ENCODE measurements around the gene TNFRSF6B.

- TF ChIP-seq ELF4 (IDR thresholded peaks at IDR 0.05) (no peak), FOXK2 (IDR thresholded peaks at IDR 0.05) (no peak), BHLHE40 (IDR thresholded peaks at IDR 0.05; ENCODE audit: borderline replicate concordance) (no peak), ZNF384 (IDR thresholded peaks at IDR 0.05) (no peak), SUZ12 (IDR thresholded peaks at IDR 0.05) (no peak), SP1 (IDR thresholded peaks at IDR 0.05) (no peak), HDGF (IDR thresholded peaks at IDR 0.05; ENCODE audit: borderline replicate concordance) (no peak), FOXA1 (IDR thresholded peaks at IDR 0.05) (no peak), PKNOX1 (IDR thresholded peaks at IDR 0.05) (no peak), NFRKB (IDR thresholded peaks at IDR 0.05) (no peak), LEF1 (IDR thresholded peaks at IDR 0.05; ENCODE audit: borderline replicate concordance) (no peak), ARNT (IDR thresholded peaks at IDR 0.05) (no peak)
Observed at GRCh38 chr20:63702036-63702665, 5.7 kb downstream of the TNFRSF6B start.

Data from HEK293T (cell line).